A673 (cell line): ENCODE measurements around the gene GSE1. TPM values are rescaled to one million over a fixed set of nuclear protein-coding genes. Genes with fewer than 3 reads are reported as not detected.

Experiments used
- BruUV-seq: library from RNA; stranded (reverse); fragments of 400-500 nt; replicated peaks from 2 replicates; lab custom pipeline; 2021; lab: Mats Ljungman, UMichigan
- CTCF ChIA-PET: fragments of 300-600 bp; sonication (Branson Sonifier 250); formaldehyde crosslinking; loops from one replicate; lab custom pipeline; 2022; ENCODE audit warnings: antibody characterized with exemption; lab: Charles Lee
- POLR2A ChIA-PET: fragments of 300-600 bp; sonication (Branson Sonifier 250); formaldehyde crosslinking; loops from one replicate; lab custom pipeline; 2022; ENCODE audit warnings: antibody characterized with exemption; ENCODE audit not compliant: low non-redundant PET; lab: Charles Lee
- DNase-seq: peaks from one replicate; pipeline ENCODE4 v3.0.0-alpha.2; 2015; ENCODE audit warnings: low spot score
- H3K27ac ChIP-seq: fragments of 200-600 bp; sonication (generic); 2 replicates; pipeline ENCODE4 v1.5.1; 2016; ENCODE audit warnings: mixed run types, low read depth, mild to moderate bottlenecking, mixed read lengths, antibody characterized with exemption, low read length; ENCODE audit not compliant: poor library complexity, severe bottlenecking
- H3K27me3 ChIP-seq: fragments of 200-600 bp; sonication (generic); replicated peaks from 2 replicates; pipeline ENCODE4 v1.6.1; 2017; ENCODE audit warnings: mixed run types, low read depth, mild to moderate bottlenecking, mixed read lengths, antibody characterized with exemption, low read length; ENCODE audit not compliant: insufficient read depth, poor library complexity
- H3K36me3 ChIP-seq: fragments of 200-600 bp; sonication (generic); 2 replicates; pipeline ENCODE4 v1.6.1; 2016; ENCODE audit warnings: mixed run types, mild to moderate bottlenecking, mixed read lengths, antibody characterized with exemption, low read length; ENCODE audit not compliant: insufficient read depth, poor library complexity, severe bottlenecking
- H3K4me1 ChIP-seq: fragments of 200-600 bp; sonication (generic); 2 replicates; pipeline ENCODE4 v1.6.1; 2017; ENCODE audit warnings: mixed run types, mild to moderate bottlenecking, mixed read lengths, antibody characterized with exemption, low read length; ENCODE audit not compliant: insufficient read depth, poor library complexity, severe bottlenecking
- H3K4me3 ChIP-seq: fragments of 200-600 bp; sonication (generic); 2 replicates; pipeline ENCODE4 v1.5.1; 2016; ENCODE audit warnings: low read depth, mixed run types, mild to moderate bottlenecking, mixed read lengths, low read length; ENCODE audit not compliant: poor library complexity, severe bottlenecking
- H3K9me3 ChIP-seq: fragments of 200-600 bp; sonication (generic); 2 replicates; pipeline ENCODE4 v1.6.1; 2016; ENCODE audit warnings: mixed run types, low read depth, mild to moderate bottlenecking, mixed read lengths, antibody characterized with exemption, low read length; ENCODE audit not compliant: poor library complexity, severe bottlenecking
- EZH2 ChIP-seq: fragments of 200-600 bp; sonication (generic); IDR thresholded peaks from 2 replicates; pipeline ENCODE4 v1.6.1; 2017; ENCODE audit warnings: borderline replicate concordance, low read depth, mild to moderate bottlenecking, mixed read lengths, antibody characterized with exemption, low read length; ENCODE audit not compliant: poor library complexity, severe bottlenecking
- intact Hi-C: fragments of 100-400 bp; cut with micrococcal nuclease; formaldehyde crosslinking; loops from one replicate; pipeline ENCODE4 v1.10.0; 2022; ENCODE audit not compliant: unreplicated experiment
- total RNA-seq: library from RNA; stranded (reverse); gene quantifications from 2 replicates; pipeline ENCODE4 v1.2.3, GENCODE V29; 2021
- TF ChIP-seq, protein P1 (sequence below): fragments of 300-800, 200-600 bp; sonication (generic); conservative IDR thresholded peaks from 2 replicates; pipeline ENCODE4 v1.5.1; 2017; ENCODE audit warnings: low read depth, mild to moderate bottlenecking, antibody characterized with exemption, low read length, moderate library complexity, mixed read lengths

Gene GSE1
- total RNA-seq, 1 experiment from 2014 or later = 64.2 TPM

DNA sequence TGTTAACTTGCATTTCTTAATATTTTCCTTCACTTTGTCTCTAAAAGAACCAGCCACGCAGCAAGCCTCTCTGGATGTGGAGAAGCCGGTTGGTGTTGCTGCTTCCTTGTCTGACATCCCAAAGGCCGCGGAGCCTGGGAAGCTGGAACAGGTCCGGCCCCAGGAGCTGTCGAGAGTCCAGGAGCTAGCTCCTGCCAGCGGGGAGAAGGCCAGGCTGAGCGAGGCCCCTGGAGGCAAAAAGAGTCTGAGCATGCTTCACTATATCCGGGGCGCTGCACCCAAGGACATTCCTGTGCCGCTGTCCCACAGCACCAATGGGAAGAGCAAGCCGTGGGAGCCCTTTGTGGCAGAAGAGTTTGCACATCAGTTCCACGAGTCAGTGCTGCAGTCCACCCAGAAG is 52.8 kb downstream of the GSE1 start:
- Histone ChIP-seq H3K36me3 (peaks cover 76% of the 10 kb centered on the region), H3K27ac (no peak overlapping the region), H3K4me1 (peaks cover 11% of the 10 kb centered on the region), H3K4me3 (no peak overlapping the region), H3K9me3 (no peaks in the 10 kb centered on the region), H3K27me3 (no peaks in the 10 kb centered on the region)
- CTCF ChIA-PET = no interaction called here
- no peak for DNase-seq
- BruUV-seq = no TSS peak
- intact Hi-C loops = no loop called here
- TF ChIP-seq, protein P1, sequence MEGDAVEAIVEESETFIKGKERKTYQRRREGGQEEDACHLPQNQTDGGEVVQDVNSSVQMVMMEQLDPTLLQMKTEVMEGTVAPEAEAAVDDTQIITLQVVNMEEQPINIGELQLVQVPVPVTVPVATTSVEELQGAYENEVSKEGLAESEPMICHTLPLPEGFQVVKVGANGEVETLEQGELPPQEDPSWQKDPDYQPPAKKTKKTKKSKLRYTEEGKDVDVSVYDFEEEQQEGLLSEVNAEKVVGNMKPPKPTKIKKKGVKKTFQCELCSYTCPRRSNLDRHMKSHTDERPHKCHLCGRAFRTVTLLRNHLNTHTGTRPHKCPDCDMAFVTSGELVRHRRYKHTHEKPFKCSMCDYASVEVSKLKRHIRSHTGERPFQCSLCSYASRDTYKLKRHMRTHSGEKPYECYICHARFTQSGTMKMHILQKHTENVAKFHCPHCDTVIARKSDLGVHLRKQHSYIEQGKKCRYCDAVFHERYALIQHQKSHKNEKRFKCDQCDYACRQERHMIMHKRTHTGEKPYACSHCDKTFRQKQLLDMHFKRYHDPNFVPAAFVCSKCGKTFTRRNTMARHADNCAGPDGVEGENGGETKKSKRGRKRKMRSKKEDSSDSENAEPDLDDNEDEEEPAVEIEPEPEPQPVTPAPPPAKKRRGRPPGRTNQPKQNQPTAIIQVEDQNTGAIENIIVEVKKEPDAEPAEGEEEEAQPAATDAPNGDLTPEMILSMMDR = no peak
- TF ChIP-seq EZH2 = no peak
- POLR2A ChIA-PET = no interaction called here

DNA sequence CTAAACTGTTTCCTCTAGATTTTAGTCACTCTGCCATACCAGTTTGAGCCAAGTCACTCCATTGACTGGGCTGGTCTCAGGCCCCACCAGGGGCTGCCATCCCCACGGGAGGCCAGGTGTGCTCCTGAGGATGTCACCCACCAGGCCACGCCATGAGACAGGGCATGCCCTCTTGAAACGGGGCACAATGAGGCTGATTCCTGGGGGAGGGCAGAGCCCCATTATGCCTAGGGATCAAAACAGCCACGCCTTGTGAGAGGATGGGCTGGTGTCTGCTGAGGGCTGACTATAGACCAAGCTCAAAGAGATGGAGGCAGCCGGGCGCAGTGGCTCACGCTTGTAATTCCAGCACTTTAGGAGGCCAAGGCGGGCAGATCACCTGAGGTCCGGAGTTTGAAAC is 54.1 kb downstream of the GSE1 start:
- intact Hi-C loops = no loop called here
- peaks cover 77% of the 10 kb centered on the region for H3K36me3 ChIP-seq
- H3K4me1 ChIP-seq = peaks cover 2% of the 10 kb centered on the region
- ChIA-PET POLR2A (no interaction called here), CTCF (no interaction called here)
- H3K27me3 ChIP-seq = no peaks in the 10 kb centered on the region
- DNase-seq = no peak
- H3K9me3 ChIP-seq = no peaks in the 10 kb centered on the region
- no TSS peak for BruUV-seq
- TF ChIP-seq, protein P1 = no peak
- no peak for TF ChIP-seq EZH2
- no peak overlapping the region for H3K4me3 ChIP-seq
- H3K27ac ChIP-seq = no peak overlapping the region

DNA sequence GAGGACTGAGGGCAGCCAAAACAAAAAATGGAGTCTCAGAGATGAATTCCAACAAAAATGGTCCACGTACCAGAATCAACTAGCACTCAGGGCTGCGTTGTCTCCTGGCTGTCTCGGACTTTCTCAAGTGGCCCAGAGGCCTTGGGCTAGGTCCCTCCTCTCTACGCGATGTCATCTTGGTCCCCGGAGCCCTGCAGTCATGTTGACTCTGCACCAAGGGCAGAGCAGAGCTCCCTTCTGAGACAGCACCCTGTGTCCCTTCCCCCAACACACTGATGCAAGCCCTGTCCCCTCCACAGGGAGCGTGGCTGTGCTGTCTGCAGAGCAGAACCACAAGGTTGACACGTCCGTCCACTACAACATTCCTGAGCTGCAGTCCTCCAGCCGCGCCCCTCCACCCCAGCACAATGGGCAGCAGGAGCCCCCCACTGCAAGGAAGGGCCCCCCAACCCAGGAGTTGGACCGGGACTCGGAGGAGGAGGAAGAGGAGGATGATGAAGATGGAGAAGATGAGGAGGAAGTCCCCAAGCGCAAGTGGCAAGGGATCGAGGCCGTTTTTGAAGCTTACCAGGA is 54.8 kb downstream of the GSE1 start:
- Histone ChIP-seq H3K27ac (no peak overlapping the region), H3K4me3 (no peak overlapping the region), H3K4me1 (no peaks in the 10 kb centered on the region), H3K9me3 (no peaks in the 10 kb centered on the region), H3K27me3 (no peaks in the 10 kb centered on the region), H3K36me3 (peaks cover 84% of the 10 kb centered on the region)
- intact Hi-C loops = no loop called here
- ChIA-PET POLR2A (interaction anchor here (0.5 kb wide), 1 partner anchor 8 kb away, joined by 3 read pairs; no protein-coding TSS in a partner anchor), CTCF (no interaction called here)
- no peak for DNase-seq
- no peak for TF ChIP-seq EZH2
- TF ChIP-seq, protein P1 = no peak
- BruUV-seq = no TSS peak
